Activated T-cell treated with anti-CD3 and anti-CD28 coated beads, Interleukin-2, amount 50 U/mL, for 4 hours (primary cell): ENCODE measurements around the gene NGFR. TPM values are rescaled to one million over a fixed set of nuclear protein-coding genes. Genes with fewer than 3 reads are reported as not detected.

ENCODE experiments used
- ATAC-seq, 2 donors: fragments of 200-7000 bp; cut with Tn5 transposase; one replicate each; pipeline ENCODE4 v1.10.0; 2021
- DNase-seq: peaks from one replicate; pipeline ENCODE4 v3.0.0-alpha.2; 2020
- H3K27me3 Mint-ChIP-seq: one replicate; pipeline ENCODE4 v1.8.0; 2021; ENCODE audit warnings: low read depth, mixed read lengths
- H3K36me3 Mint-ChIP-seq: one replicate; pipeline ENCODE4 v1.8.0; 2022; ENCODE audit warnings: mixed read lengths; ENCODE audit not compliant: insufficient read depth
- H3K4me1 Mint-ChIP-seq: one replicate; pipeline ENCODE4 v1.8.0; 2021; ENCODE audit warnings: low read depth, mixed read lengths
- H3K4me3 Mint-ChIP-seq: one replicate; pipeline ENCODE4 v1.8.0; 2021; ENCODE audit warnings: mild to moderate bottlenecking, moderate library complexity, mixed read lengths
- H3K9me3 Mint-ChIP-seq: one replicate; pipeline ENCODE4 v1.8.0; 2021; ENCODE audit warnings: mixed read lengths
- total RNA-seq, 3 donors: library from RNA; stranded (reverse); gene quantifications; one replicate each; pipeline ENCODE4 v1.2.1, GENCODE V29; 2021

NGFR gene
- total RNA-seq, 3 donors from 2014 or later: 0.05 to 0.49 (median 0.05) TPM

DNA sequence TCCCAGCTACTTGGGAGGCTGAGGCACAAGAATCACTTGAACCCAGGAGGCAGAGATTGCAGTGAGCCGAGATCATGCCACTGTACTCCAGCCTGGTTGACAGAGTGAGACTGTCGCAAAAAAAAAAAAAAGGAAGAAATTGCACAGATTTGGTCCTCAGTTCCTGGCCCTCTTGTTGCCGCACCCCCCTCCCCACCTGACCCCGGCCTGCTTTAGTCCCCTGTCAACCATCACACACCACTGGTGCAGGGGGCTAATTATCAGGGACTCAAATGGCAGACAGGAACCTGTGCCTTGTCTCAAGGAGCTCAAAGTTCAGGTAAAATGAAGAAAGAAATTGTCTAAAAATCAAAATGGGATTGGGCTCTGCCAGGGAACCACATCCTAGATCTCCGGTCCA, 28.1 kb downstream of the NGFR start:
- no peak overlapping the region for H3K4me3 Mint-ChIP-seq

DNA sequence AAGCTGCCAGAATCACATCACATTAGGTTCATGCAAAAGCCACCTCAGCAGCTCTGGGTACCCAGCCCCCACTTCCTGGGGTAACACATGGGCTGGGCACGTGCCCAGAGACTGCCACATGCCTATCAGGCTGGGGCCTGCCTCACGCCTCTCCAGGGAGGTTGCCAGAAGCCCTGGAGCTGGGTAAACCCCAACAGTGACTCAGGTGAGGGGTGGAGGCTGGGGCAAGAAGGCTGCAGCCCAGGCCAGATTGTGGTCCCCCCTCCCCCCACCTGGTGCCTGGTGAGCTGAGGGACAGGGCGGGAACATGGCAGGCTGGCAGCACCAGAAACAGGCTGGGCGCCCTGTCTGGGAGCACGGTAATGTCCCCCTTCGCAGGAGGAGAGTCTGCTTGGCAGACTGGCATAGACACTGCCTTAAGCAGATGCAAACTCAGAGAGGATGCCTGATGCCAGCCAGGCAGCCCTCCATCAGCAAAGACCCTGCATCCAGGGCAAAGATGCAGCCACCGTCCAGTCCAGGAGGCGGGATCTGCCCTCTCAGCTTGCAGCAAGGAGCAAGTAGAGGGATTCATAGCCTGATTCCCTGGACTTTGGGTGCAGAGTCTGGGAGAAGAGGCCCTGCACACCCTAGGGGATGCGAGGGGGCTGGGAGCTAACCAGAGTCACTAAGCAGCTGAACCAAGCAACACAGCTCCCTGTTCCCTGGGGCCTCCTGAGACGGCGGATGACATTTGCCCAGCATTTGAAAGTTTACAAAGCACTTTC, 28.8 kb downstream of the NGFR start:
- Mint-ChIP-seq H3K4me3 (no peak overlapping the region), H3K4me1 (peaks cover 6% of the 10 kb centered on the region), H3K9me3 (no peaks in the 10 kb centered on the region), H3K27me3 (peaks cover 9% of the 10 kb centered on the region), H3K36me3 (no peaks in the 10 kb centered on the region)
- ATAC-seq (peak; percentile 30 to 77), DNase-seq (peak; percentile 18)

More for the DNA sequence above, 28.1 kb downstream of the NGFR start:
- no peak for ATAC-seq
- Mint-ChIP-seq H3K27me3 (peaks cover 9% of the 10 kb centered on the region), H3K9me3 (no peaks in the 10 kb centered on the region), H3K4me1 (peaks cover 6% of the 10 kb centered on the region), H3K36me3 (no peaks in the 10 kb centered on the region)
- DNase-seq: no peak

- H3K4me3 Mint-ChIP-seq: no peak overlapping the region
- ATAC-seq (no peak), DNase-seq (no peak)
- H3K36me3 Mint-ChIP-seq: no peaks in the 10 kb centered on the region
- no peaks in the 10 kb centered on the region for H3K9me3 Mint-ChIP-seq
- H3K27me3 Mint-ChIP-seq: peaks cover 9% of the 10 kb centered on the region
- H3K4me1 Mint-ChIP-seq: peaks cover 6% of the 10 kb centered on the region
Observed at GRCh38 chr17:49524473-49525359, 29.6 kb downstream of the NGFR start.

DNA sequence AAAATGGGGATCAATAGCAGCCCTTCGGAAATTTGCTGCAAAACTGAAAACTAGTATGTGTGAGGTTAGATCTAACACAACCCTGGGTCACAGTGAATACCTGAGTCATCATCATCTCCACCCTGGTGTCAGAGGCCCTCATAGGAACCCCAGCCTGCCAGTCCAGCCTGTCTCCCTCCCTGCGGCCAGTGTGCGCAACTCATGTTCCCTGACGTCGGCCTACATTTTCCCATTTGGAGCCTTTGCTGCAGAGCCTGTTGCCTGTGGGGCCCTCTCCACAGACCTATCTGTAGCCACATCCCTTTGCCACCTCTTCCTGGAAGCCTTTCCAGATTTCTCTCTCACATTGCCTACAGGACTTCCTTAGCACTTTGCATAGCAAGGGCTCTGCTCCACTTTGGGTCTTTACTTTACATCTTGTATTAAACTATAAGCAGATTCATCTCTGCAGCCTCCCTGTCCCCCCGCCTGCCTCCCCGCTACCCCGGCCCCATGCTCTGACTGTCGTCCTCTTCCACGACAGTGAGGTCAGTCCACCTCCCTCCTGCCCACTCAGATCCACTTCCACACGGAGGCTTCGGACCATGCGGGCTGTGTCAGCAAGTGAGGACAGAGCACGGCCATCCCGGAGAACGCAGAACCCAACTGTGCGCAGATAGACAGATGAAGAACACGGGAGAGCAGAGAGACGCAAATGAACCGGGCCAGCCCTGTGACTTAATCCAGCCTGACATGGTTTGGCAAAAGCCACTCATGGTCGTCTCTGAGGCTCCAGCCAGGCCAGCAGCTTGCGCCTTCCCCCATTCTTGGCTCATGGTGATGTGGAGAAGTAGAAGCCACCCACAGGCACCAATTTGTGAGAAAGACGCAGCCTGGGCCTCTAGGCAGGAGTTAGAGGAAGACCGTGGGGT, 31.0 kb downstream of the NGFR start:
- Mint-ChIP-seq H3K27me3 (peaks cover 7% of the 10 kb centered on the region), H3K9me3 (no peaks in the 10 kb centered on the region), H3K4me1 (peaks cover 6% of the 10 kb centered on the region), H3K4me3 (no peak overlapping the region), H3K36me3 (no peaks in the 10 kb centered on the region)
- DNase-seq (no peak), ATAC-seq (no peak)

DNA sequence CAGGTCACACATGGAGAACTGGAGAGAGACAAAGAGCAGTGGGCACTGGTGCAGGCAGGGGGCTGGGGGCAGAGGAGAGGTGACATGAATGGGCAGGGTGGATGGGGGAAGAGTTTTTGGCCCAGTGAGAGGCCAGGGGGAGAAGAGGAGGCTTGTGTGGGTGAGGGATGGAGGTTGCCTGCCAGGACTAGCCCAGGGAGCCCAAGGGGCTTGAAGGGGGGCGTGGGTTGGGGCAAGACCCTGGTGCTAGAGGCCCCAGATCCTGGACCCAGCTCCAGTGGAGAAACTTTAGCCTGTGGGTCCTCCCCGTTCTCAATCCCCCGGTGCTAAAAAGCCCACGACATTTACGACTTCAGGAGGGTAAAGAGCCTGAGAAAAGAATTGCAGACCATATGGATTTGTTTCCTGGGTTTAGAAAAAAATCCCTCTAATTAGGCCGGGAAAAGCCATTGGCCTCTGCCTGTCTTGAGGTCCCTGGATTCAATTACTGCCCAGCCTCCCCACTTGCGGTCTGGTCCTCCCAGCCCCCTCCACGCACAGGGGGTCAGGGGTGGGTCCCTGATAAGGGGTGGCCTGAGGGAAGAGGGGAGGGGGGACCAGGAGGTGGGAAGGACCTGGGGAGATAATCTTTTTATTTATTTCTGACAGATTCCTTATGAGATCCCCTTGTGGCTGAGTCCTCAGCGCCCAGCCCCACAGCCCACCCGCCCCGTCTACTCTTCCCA, 33.0 kb downstream of the NGFR start:
- peaks cover 6% of the 10 kb centered on the region for H3K4me1 Mint-ChIP-seq
- H3K36me3 Mint-ChIP-seq: no peaks in the 10 kb centered on the region
- no peak for DNase-seq
- ATAC-seq: no peak
- H3K4me3 Mint-ChIP-seq: no peak overlapping the region
- no peaks in the 10 kb centered on the region for H3K9me3 Mint-ChIP-seq
- peaks cover 11% of the 10 kb centered on the region for H3K27me3 Mint-ChIP-seq

DNA sequence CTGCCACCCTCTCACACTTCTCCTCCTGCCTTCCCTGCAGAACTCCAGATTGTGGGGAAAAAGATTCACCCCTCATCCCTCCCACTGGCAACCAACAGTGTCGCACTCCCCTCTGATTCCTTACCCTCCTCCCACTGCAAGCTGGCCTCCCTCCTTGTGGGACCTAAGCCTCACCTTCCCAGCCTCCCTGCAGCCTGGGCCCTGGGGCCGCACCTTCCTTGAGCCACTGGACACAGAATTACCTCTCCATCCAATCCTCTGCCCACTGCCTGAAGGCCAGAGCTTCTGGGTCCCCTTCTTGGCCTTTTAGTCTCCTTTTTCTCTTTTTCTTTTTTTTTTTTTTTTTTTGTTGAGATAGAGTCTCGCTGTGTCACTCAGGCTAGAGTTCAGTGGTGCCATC, 33.9 kb downstream of the NGFR start:
- Mint-ChIP-seq H3K36me3 (no peaks in the 10 kb centered on the region), H3K4me1 (no peaks in the 10 kb centered on the region), H3K27me3 (peaks cover 19% of the 10 kb centered on the region), H3K9me3 (no peaks in the 10 kb centered on the region), H3K4me3 (no peak overlapping the region)
- ATAC-seq: no peak
- DNase-seq: no peak

DNA sequence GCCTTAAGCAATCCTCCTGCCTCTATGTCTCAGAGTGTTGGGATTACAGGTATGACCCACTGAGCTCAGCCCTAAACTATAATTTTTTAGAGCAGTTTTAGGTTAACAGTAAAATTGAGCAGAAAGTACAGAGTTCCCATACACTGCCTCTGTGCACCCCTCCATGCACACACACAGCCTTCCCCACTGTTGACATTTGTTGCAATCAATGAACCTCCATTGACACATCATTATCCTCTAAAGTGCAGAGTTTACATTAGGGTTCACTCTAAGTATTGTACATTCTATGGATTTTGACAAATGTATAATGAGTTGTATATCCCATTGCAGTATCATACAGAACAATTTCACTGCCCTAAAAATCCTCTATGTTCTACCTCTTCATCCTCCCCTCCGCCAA, 35.0 kb downstream of the NGFR start:
- H3K4me1 Mint-ChIP-seq: no peaks in the 10 kb centered on the region
- H3K4me3 Mint-ChIP-seq: no peak overlapping the region
- no peak for DNase-seq
- H3K9me3 Mint-ChIP-seq: no peaks in the 10 kb centered on the region
- ATAC-seq: no peak
- H3K27me3 Mint-ChIP-seq: peaks cover 23% of the 10 kb centered on the region
- no peaks in the 10 kb centered on the region for H3K36me3 Mint-ChIP-seq

DNA sequence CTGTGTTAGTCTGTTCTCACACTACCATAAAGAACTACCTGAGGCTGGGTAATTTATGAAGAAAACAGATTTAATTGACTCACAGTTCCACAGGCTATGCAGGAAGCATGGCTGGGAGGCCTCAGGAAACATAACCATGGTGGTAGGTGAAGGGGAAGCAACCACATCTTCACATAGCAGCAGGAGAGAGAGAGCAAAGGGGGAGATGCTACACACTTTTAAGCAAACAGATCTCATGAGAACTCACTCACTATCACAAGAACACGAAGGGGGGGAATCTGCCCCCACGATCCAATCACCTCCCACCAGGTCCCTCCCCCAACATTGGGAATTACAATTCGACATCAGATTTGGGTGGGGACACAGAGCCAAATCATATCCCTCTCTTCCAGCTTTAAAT, 48.8 kb downstream of the NGFR start:
- H3K27me3 Mint-ChIP-seq: peaks cover 9% of the 10 kb centered on the region
- H3K4me3 Mint-ChIP-seq: no peak overlapping the region
- ATAC-seq (no peak), DNase-seq (no peak)
- no peaks in the 10 kb centered on the region for H3K36me3 Mint-ChIP-seq
- H3K4me1 Mint-ChIP-seq: no peaks in the 10 kb centered on the region
- peaks cover 10% of the 10 kb centered on the region for H3K9me3 Mint-ChIP-seq

- DNase-seq (no peak), ATAC-seq (no peak)
- no peaks in the 10 kb centered on the region for H3K36me3 Mint-ChIP-seq
- H3K4me1 Mint-ChIP-seq: no peaks in the 10 kb centered on the region
- peaks cover 14% of the 10 kb centered on the region for H3K27me3 Mint-ChIP-seq
- no peak overlapping the region for H3K4me3 Mint-ChIP-seq
- H3K9me3 Mint-ChIP-seq: peaks cover 10% of the 10 kb centered on the region
Observed at GRCh38 chr17:49545007-49545660, 50.0 kb downstream of the NGFR start.

DNA sequence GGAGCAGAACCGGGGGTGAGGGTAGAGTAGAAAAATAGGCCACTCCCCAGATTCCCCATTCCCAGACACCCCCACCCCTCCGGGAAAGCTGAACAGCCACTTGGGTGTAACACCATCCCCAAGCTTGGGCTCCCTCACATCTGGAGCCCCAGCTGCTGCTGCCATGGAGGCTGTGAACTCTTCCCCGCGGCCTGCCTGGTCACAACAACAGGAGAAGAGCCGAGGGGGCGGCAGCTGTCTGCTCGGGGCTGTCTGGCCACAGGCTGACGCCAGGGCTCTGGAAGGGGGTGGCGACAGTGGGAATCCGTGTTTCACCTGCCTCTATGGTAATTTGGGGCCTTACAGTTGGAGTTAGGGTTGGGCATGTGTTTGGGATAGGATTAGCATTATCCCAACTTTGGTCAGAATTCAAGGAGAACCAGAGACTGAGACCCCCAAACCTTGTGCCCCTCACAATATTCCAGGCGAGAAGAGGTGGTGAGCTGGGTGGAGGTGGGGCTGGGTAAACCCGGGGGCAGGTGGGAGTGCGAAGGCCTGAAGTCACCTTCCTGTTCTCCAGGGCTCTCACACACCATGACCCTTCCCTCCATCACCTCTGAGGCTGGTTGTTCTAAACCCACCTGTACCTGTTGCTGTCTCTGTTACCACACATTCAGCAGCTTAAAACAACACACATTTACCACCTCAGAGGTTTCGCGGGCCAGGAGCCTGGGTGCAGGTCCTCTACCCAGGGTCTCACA, 50.9 kb downstream of the NGFR start:
- peaks cover 14% of the 10 kb centered on the region for H3K27me3 Mint-ChIP-seq
- H3K4me1 Mint-ChIP-seq: no peaks in the 10 kb centered on the region
- ATAC-seq: no peak

DNA sequence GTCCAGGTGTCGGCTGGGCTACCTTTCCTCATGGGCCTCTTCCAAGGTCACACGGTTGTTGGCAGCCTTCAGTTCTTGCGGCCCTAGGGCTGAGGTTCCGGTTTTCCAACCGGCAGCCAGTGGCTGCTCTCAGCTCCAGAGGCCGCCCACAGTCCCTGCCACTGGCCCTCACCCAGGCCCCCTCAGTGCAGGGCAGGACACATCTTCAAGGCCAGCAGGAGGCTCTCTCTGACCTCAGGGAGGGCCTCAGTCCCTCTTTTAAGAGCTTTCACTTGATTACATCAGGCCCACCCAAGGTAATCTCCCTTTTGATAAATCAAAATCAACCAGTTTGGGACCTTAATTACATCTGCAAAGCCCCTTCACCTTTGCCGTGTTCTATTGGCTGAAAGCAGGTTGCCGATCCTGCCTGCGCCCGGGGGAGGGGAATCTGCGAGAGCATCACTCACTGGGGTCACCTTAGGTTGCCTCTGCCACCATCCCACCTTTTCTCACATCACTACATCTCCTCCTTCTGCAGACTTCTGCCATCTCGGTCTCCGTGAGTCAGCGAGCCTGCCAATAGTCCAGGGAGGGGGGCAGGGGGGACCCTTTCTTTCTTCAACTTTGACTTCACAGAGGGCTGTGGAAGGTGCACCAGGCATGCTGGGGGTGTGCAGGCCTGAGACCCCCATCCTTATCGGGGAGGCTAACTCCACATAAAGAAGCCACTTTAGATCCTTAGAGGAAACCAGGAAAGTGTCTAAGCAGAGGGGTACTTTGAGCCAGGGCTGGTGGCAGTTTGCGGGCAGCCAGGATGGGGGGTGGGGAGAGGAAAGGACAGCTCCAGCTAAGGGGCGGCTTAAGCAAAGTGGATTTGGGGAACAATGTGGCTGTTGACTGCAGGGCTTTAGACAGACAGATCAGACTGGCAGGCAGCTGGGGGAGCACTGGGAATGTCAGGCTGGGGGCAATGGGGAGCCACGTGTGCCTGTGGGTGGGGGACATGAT, 51.7 kb downstream of the NGFR start:
- H3K4me1 Mint-ChIP-seq: no peaks in the 10 kb centered on the region
- no peaks in the 10 kb centered on the region for H3K36me3 Mint-ChIP-seq
- H3K27me3 Mint-ChIP-seq: peaks cover 14% of the 10 kb centered on the region
- no peak for DNase-seq
- H3K4me3 Mint-ChIP-seq: no peak overlapping the region
- peaks cover 3% of the 10 kb centered on the region for H3K9me3 Mint-ChIP-seq
- ATAC-seq: no peak

More for the DNA sequence above, 50.9 kb downstream of the NGFR start:
- no peaks in the 10 kb centered on the region for H3K36me3 Mint-ChIP-seq
- H3K9me3 Mint-ChIP-seq: peaks cover 9% of the 10 kb centered on the region
- H3K4me3 Mint-ChIP-seq: no peak overlapping the region
- DNase-seq: no peak

GRCh38 chr17:49547566-49547965, 52.5 kb downstream of the NGFR start:
- Mint-ChIP-seq H3K4me3 (no peak overlapping the region), H3K4me1 (no peaks in the 10 kb centered on the region), H3K36me3 (no peaks in the 10 kb centered on the region), H3K27me3 (peaks cover 12% of the 10 kb centered on the region), H3K9me3 (no peaks in the 10 kb centered on the region)
- ATAC-seq (no peak), DNase-seq (no peak)
